Airway epithelial cell (primary cell): ENCODE results near the gene MRPL20. TPM values are rescaled to one million over a fixed set of nuclear protein-coding genes. Genes with fewer than 3 reads are reported as not detected.

Source experiments
- total RNA-seq: library from RNA; depleted of rRNA; stranded (reverse); fragments of >200 nt; gene quantifications from 2 replicates; pipeline ENCODE4 v1.2.3, GENCODE V29; 2015

Gene MRPL20
- total RNA-seq, result 173 and 184 TPM in 2 replicates

GRCh38 chr1:1406821-1407635 is at the start of gene MRPL20:
TSS of gene MRPL20 (minus strand) at chr1:1407293. CDS start at chr1:1407217, 76 bp downstream.

DNA sequence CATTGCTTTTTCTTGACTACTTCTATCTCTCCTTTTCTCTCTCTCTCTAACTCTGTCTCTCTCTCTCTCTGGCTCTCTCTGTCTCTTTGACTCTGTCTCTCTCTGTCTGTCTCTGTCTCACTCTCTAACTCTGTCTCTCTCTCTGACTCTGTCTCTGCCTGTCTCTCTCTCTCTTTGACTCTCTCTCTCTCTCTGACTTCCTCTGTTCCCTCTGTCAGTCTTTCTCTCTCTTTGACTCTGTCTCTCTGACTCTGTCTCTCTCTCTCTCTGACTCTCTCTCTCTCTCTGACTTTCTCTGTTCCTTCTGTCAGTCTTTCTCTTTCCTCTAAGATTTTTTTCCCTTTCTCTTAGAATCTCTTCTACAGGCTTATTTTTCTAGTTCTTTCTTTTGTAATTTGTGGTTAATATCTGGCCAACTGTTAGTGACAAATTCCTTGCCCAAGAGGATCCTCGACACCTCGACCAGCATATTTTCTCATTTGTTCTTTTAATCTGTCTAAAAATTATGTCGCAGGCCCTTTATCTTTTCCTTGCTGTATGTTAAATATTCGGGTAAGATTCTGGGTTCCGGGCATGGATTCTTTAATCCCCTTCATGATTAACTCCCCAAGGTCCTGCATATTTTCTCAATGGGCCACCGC is 42.1 kb upstream of the MRPL20 start, which contains the start of gene ATAD3C:
Gene ATAD3C, plus strand, starts transcription at position 591 of the 641 bp plus-strand sequence. CDS start 995 bp downstream, outside the sequence.

DNA sequence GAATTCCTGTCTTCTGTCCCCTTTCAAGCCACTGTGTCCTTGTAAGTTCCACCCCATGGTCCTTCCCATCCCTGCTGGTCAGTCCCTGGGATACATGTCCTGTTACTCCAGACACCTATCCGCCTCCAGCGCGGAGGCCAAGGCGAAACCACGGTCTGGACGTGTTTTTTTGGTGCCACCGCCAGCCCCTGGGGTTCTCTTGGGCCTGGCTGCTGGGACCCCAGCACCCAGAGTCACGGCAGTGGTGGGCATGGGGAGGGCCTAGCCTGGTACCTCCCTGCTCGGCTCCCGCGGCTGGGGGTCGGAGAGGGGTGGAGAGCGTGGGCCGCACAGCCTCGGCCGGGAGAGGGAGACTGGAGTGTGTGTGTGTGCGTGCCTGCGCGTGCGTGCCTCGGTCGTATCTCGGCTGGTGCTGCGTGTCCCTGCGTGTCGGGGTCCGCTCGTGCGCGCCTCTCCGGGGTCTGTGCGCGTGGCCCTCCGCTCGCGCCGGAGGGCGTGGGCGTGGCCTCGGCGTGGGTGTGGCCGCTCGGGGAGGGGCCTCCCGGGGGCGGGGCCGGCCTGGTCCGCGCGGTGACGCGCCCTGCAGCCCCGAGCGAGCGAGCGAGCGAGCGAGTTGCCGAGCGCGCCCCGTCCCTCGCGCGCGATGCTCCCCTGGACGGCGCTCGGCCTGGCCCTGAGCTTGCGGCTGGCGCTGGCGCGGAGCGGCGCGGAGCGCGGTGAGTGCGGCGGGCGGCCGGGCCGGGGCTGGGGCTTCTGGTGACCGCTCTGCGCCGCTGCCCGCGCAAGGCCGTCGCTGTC is 28.2 kb upstream of the MRPL20 start, which contains the start of gene VWA1:
Gene VWA1, plus strand, starts transcription at position 585 of the 798 bp plus-strand sequence. Its CDS starts 59 bp downstream, at position 644.

GRCh38 chr1:1421147-1421906 is 14.2 kb upstream of the MRPL20 start, which contains the start of gene ANKRD65:
TSS of gene ANKRD65 (minus strand) at chr1:1421276. CDS start at chr1:1421005, 271 bp downstream.

GRCh38 chr1:1399187-1399871 is 7.8 kb downstream of the MRPL20 start, which contains the start of gene CCNL2:
TSS of gene CCNL2 (minus strand) at chr1:1399335. CDS start at chr1:1399306, 29 bp downstream.

DNA sequence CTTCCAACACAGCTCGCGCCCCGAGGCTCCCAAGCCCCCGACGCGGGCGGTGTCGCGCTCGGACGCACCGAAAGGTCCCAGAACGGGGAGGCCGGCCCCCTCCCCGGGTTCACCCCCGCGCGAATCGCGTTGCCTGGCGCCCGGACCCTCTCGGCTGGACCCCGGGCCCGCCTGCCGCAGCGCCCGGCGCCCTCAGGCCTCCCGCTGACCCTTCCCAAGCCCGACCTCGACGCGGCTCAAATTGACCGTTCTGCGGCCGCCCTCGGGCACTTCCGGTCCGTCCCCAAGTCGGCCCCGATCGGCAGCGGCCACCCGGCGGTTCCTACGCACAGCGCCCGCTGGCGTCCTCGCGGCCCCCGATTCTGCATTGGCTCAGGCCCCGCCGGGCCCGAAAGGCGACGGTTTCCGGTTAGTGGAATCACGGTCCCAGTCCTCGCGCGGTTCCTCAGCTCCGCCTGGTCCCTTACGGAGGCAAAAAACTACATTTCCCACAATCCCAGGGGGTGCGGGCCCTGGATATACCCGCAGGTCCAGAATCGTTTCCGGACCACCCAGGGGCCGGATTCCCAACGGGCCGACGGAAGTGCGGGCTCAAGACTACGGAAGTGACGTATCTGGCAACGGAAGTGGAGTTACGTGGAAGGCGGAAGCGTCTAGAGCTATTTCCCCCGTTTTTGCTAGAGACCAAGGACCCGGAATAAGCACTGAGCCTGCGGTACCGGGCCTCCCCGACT is 32.0 kb downstream of the MRPL20 start, which contains the start of gene AURKAIP1:
Gene AURKAIP1, minus strand, starts transcription at position 279 of the 734 bp plus-strand sequence. CDS start 451 bp downstream, outside the sequence.

DNA sequence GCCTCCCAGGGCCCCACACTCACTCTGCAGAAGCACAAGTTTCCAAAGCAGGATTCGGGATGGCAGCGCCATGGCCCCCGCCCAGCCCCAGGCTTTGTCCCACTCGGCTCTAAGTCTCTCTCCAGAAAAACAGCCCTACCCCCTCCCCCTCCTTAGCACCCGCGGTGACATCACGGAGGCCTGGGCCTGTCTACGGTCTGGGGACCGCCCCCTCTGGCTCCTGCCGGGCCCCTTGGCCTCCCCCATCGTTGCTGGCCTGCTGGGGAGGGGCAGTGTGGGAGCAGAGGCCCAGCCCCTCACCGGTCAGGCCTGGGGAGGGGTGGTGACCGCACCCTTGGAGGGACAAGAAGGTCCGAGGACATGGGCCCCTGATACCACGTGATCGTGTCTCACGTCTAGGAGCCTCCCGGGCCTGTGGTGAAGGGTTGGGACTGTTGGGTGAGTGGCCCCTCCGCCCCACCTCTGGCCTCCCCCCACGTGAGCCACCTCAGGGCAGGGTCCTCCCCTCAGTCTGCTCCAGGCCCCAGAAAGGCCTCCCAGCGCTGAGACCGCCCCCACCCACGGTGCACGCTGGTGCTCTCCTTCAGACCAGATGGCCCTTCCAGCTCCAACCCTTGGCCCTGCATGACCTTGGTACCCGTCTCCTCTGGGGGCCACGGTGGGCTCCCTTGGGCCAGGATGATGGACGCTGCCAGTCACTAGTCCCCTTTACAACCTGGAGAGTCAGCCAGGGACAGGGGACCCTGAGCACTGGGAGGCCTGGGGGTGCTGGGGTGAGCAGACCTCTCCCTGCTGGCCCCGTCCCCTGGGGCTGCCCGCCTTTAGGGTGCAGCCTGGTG is 48.4 kb downstream of the MRPL20 start, which contains the start of gene MXRA8:
Gene MXRA8, minus strand, starts transcription at position 123 of the 839 bp plus-strand sequence. Its CDS starts 51 bp downstream, at position 72.

Other genes starting within 250 kb of the MRPL20 start
- gene TTLL10, start 233.4 kb downstream of the MRPL20 start, total RNA-seq, result not detected in 2 replicates
- gene TNFRSF18, start 200.7 kb downstream of the MRPL20 start, total RNA-seq, result 0.63 and 0.98 TPM in 2 replicates
- not detected in 2 replicates for gene TNFRSF4, start 193.1 kb downstream of the MRPL20 start, total RNA-seq
- 130 TPM in 2 replicates for gene SDF4, start 175.3 kb downstream of the MRPL20 start, total RNA-seq
- 23.6 and 24.7 TPM in 2 replicates for gene B3GALT6, start 175.1 kb downstream of the MRPL20 start, total RNA-seq
- 0.71 and 1.1 TPM in 2 replicates for gene C1QTNF12, start 160.6 kb downstream of the MRPL20 start, total RNA-seq
- gene UBE2J2, start 133.4 kb downstream of the MRPL20 start, total RNA-seq, result 43.3 and 56.1 TPM in 2 replicates
- gene SCNN1D, start 126.9 kb downstream of the MRPL20 start, total RNA-seq, result 0.09 and 0.21 TPM in 2 replicates
- 33.2 and 37.7 TPM in 2 replicates for gene ACAP3, start 99.4 kb downstream of the MRPL20 start, total RNA-seq
- 63.3 and 72.2 TPM in 2 replicates for gene PUSL1, start 98.7 kb downstream of the MRPL20 start, total RNA-seq
- gene INTS11, start 82.6 kb downstream of the MRPL20 start, total RNA-seq, result 72.1 and 85.8 TPM in 2 replicates
- 41.8 and 48.7 TPM in 2 replicates for gene CPTP, start 82.5 kb downstream of the MRPL20 start, total RNA-seq
- gene TAS1R3, start 76.0 kb downstream of the MRPL20 start, total RNA-seq, result 0.05 and 0.07 TPM in 2 replicates
- gene DVL1, start 57.9 kb downstream of the MRPL20 start, total RNA-seq, result 81.8 and 99.3 TPM in 2 replicates
- 1.6 and 4.9 TPM in 2 replicates for gene MXRA8, start 48.7 kb downstream of the MRPL20 start, total RNA-seq
- gene AURKAIP1, start 32.1 kb downstream of the MRPL20 start, total RNA-seq, result 213 and 230 TPM in 2 replicates
- gene CCNL2, start 8.0 kb downstream of the MRPL20 start, total RNA-seq, result 48.4 and 60.6 TPM in 2 replicates
- gene ANKRD65, start 14.0 kb upstream of the MRPL20 start, total RNA-seq, result 21.4 and 24.3 TPM in 2 replicates
- 91.6 and 96.3 TPM in 2 replicates for gene VWA1, start 28.4 kb upstream of the MRPL20 start, total RNA-seq
- gene ATAD3C, start 42.4 kb upstream of the MRPL20 start, total RNA-seq, result 0.14 TPM in 1 of 2 replicates, not detected in the other
- gene ATAD3B, start 64.5 kb upstream of the MRPL20 start, total RNA-seq, result 30.3 and 34.1 TPM in 2 replicates
- gene ATAD3A, start 104.9 kb upstream of the MRPL20 start, total RNA-seq, result 56.8 and 65.5 TPM in 2 replicates
- gene TMEM240, start 133.3 kb upstream of the MRPL20 start, total RNA-seq, result 0.23 and 0.35 TPM in 2 replicates
- 103 and 113 TPM in 2 replicates for gene SSU72, start 167.6 kb upstream of the MRPL20 start, total RNA-seq
- gene FNDC10, start 192.8 kb upstream of the MRPL20 start, total RNA-seq, result 5.6 and 7.5 TPM in 2 replicates
- 39.2 and 41.9 TPM in 2 replicates for gene MIB2, start 208.2 kb upstream of the MRPL20 start, total RNA-seq
- 0.79 and 1.5 TPM in 2 replicates for gene MMP23B, start 224.9 kb upstream of the MRPL20 start, total RNA-seq